H9 (cell line): ENCODE results near the gene DES. TPM values are rescaled to one million over a fixed set of nuclear protein-coding genes. Genes with fewer than 3 reads are reported as not detected.

ENCODE experiments used
- DNase-seq: peaks from one replicate; pipeline ENCODE4 v3.0.0-alpha.2; 2017
- H2AFZ ChIP-seq: one replicate; pipeline ENCODE4 v1.6.1; 2013; ENCODE audit warnings: mild to moderate bottlenecking, low read length, control low read depth, moderate library complexity
- H2AK5ac ChIP-seq: 2 replicates; pipeline ENCODE4 v1.6.1; 2013; ENCODE audit warnings: low read length, control low read depth, mixed read lengths; ENCODE audit not compliant: insufficient read length
- H2BK120ac ChIP-seq: one replicate; pipeline ENCODE4 v1.6.1; 2013; ENCODE audit warnings: low read depth, mild to moderate bottlenecking, low read length, control low read depth, inconsistent platforms; ENCODE audit not compliant: poor library complexity, severe bottlenecking
- H2BK12ac ChIP-seq: 2 replicates; pipeline ENCODE4 v1.6.1; 2013; ENCODE audit warnings: low read length, control low read depth, mixed read lengths, low read depth; ENCODE audit not compliant: insufficient read length
- H2BK15ac ChIP-seq: 2 replicates; pipeline ENCODE4 v1.6.1; 2013; ENCODE audit warnings: low read depth, low read length, control low read depth
- H2BK20ac ChIP-seq: one replicate; pipeline ENCODE4 v1.6.1; 2013; ENCODE audit warnings: low read depth, mild to moderate bottlenecking, low read length, control low read depth, inconsistent platforms; ENCODE audit not compliant: poor library complexity, severe bottlenecking
- H2BK5ac ChIP-seq: 2 replicates; pipeline ENCODE4 v1.6.1; 2013; ENCODE audit warnings: low read length, control low read depth, mixed read lengths; ENCODE audit not compliant: insufficient read length
- H3K14ac ChIP-seq: 2 replicates; pipeline ENCODE4 v1.6.1; 2013; ENCODE audit warnings: low read length, control low read depth; ENCODE audit not compliant: insufficient read depth
- H3K18ac ChIP-seq: 2 replicates; pipeline ENCODE4 v1.6.1; 2013; ENCODE audit warnings: low read depth, mild to moderate bottlenecking, mixed read lengths, low read length, control low read depth; ENCODE audit not compliant: insufficient read length
- H3K23ac ChIP-seq: 2 replicates; pipeline ENCODE4 v1.6.1; 2013; ENCODE audit warnings: low read length, control low read depth, mixed read lengths, low read depth; ENCODE audit not compliant: insufficient read length
- H3K23me2 ChIP-seq: 2 replicates; pipeline ENCODE4 v1.6.1; 2013; ENCODE audit warnings: low read depth, mild to moderate bottlenecking, mixed read lengths, low read length, control low read depth; ENCODE audit not compliant: insufficient read length, poor library complexity, severe bottlenecking
- H3K27ac ChIP-seq: 2 replicates; pipeline ENCODE4 v1.5.1; 2013; ENCODE audit warnings: low read length, control low read depth, mixed read lengths, low read depth; ENCODE audit not compliant: insufficient read length
- H3K27me3 ChIP-seq: 2 replicates; pipeline ENCODE4 v1.6.1; 2013; ENCODE audit warnings: low read length, control low read depth, inconsistent platforms; ENCODE audit not compliant: insufficient read depth
- H3K4ac ChIP-seq: 2 replicates; pipeline ENCODE4 v1.6.1; 2013; ENCODE audit warnings: low read depth, mild to moderate bottlenecking, control low read depth, inconsistent platforms, low read length, moderate library complexity
- H3K4me1 ChIP-seq: 2 replicates; pipeline ENCODE4 v1.6.1; 2013; ENCODE audit warnings: low read length, control low read depth, inconsistent platforms; ENCODE audit not compliant: insufficient read depth
- H3K4me2 ChIP-seq: 2 replicates; pipeline ENCODE4 v1.6.1; 2013; ENCODE audit warnings: low read length, control low read depth, mixed read lengths; ENCODE audit not compliant: insufficient read length, insufficient read depth
- H3K56ac ChIP-seq: 2 replicates; pipeline ENCODE4 v1.6.1; 2013; ENCODE audit warnings: low read depth, mild to moderate bottlenecking, mixed read lengths, low read length, control low read depth; ENCODE audit not compliant: insufficient read length
- H3K79me1 ChIP-seq: 2 replicates; pipeline ENCODE4 v1.6.1; 2013; ENCODE audit warnings: low read depth, mild to moderate bottlenecking, moderate library complexity, low read length, control low read depth, inconsistent platforms; ENCODE audit not compliant: insufficient read depth, poor library complexity, severe bottlenecking
- H3K79me2 ChIP-seq: 2 replicates; pipeline ENCODE4 v1.6.1; 2013; ENCODE audit warnings: low read length, control low read depth, inconsistent platforms; ENCODE audit not compliant: insufficient read depth
- H3K9ac ChIP-seq: 2 replicates; pipeline ENCODE4 v1.6.1; 2013; ENCODE audit warnings: low read length, control low read depth, mixed read lengths; ENCODE audit not compliant: insufficient read length; ENCODE audit errors: extremely low read depth
- H3K9me3 ChIP-seq: one replicate; pipeline ENCODE4 v1.6.1; 2013; ENCODE audit warnings: low read depth, low read length, inconsistent platforms; ENCODE audit not compliant: control insufficient read depth
- H3T11ph ChIP-seq: one replicate; pipeline ENCODE4 v1.6.1; 2013; ENCODE audit warnings: mild to moderate bottlenecking, low read length, control low read depth, inconsistent platforms
- H4K20me1 ChIP-seq: one replicate; pipeline ENCODE4 v1.6.1; 2013; ENCODE audit not compliant: control insufficient read depth, insufficient read length, insufficient read depth
- H4K5ac ChIP-seq: 2 replicates; pipeline ENCODE4 v1.6.1; 2013; ENCODE audit warnings: low read depth, mild to moderate bottlenecking, mixed read lengths, low read length, control low read depth; ENCODE audit not compliant: insufficient read length
- H4K8ac ChIP-seq: replicated peaks from 2 replicates; pipeline ENCODE4 v1.6.1; 2013; ENCODE audit warnings: low read length, control low read depth, mixed read lengths, low read depth; ENCODE audit not compliant: insufficient read length
- H4K91ac ChIP-seq: 2 replicates; pipeline ENCODE4 v1.6.1; 2013; ENCODE audit warnings: low read depth, mild to moderate bottlenecking, moderate library complexity, mixed read lengths, low read length, control low read depth; ENCODE audit not compliant: insufficient read length
- H3K27ac Mint-ChIP-seq, 3 experiments: 2 replicates in 2 of 3; 3 replicates in 1 of 3; pipeline ENCODE4 v1.8.0; 2020 to 2021; ENCODE audit warnings: mixed read lengths in 3 of 3, mild to moderate bottlenecking in 1 of 3, moderate library complexity in 1 of 3
- H3K27me3 Mint-ChIP-seq: 2 replicates; pipeline ENCODE4 v1.8.0; 2021; ENCODE audit warnings: low read depth, mild to moderate bottlenecking, moderate library complexity, mixed read lengths
- H3K36me3 Mint-ChIP-seq, 3 experiments: 2 replicates in 2 of 3; 3 replicates in 1 of 3; pipeline ENCODE4 v1.8.0; 2020 to 2021; ENCODE audit warnings: low read depth in 3 of 3, mixed read lengths in 3 of 3; ENCODE audit not compliant: insufficient read depth in 1 of 3
- H3K4me1 Mint-ChIP-seq, 2 experiments: 2 replicates each; pipeline ENCODE4 v1.8.0; 2020; ENCODE audit warnings: mixed read lengths in 2 of 2
- H3K4me3 Mint-ChIP-seq, 2 experiments: 2 replicates in 1 of 2; 3 replicates in 1 of 2; pipeline ENCODE4 v1.8.0; 2020 to 2021; ENCODE audit warnings: mild to moderate bottlenecking in 2 of 2, mixed read lengths in 2 of 2, moderate library complexity in 1 of 2
- H3K9me3 Mint-ChIP-seq, 2 experiments: 2 replicates in 1 of 2; 3 replicates in 1 of 2; pipeline ENCODE4 v1.8.0; 2020; ENCODE audit warnings: mild to moderate bottlenecking in 2 of 2, mixed read lengths in 2 of 2, moderate library complexity in 1 of 2
- CTCF ChIP-seq: fragments of 200-600 bp; sonication (generic); conservative IDR thresholded peaks from 3 replicates; pipeline ENCODE4 v1.8.0; 2021; ENCODE audit warnings: antibody characterized with exemption, mild to moderate bottlenecking
- WGBS: extraction: QIAGEN DNeasy Blood & Tissue Kit; methylation state at CpG from one replicate; pipeline ENCODE4 v1.1.7; 2013; ENCODE audit warnings: missing lambda C conversion rate, low lambda C conversion rate, mixed read lengths; ENCODE audit not compliant: insufficient read length; ENCODE audit errors: extremely low coverage; 5-methylcytosine and 5-hydroxymethylcytosine counted together
- total RNA-seq: library from RNA; stranded (reverse); gene quantifications from 2 replicates; pipeline ENCODE4 v1.2.1, GENCODE V29; 2021

Gene DES
- total RNA-seq, 1 experiment from 2014 or later: 4.6 TPM

- Histone ChIP-seq H4K20me1 (no peaks in the 10 kb centered on the region), H3K18ac (no peak overlapping the region), H3K9ac (no peak overlapping the region), H2BK120ac (no peak overlapping the region), H3T11ph (no peak overlapping the region), H3K4me2 (no peak overlapping the region), H2BK12ac (no peak overlapping the region), H3K23me2 (no peaks in the 10 kb centered on the region), H3K27me3 (no peaks in the 10 kb centered on the region; the same call in 1 of the 2 replicates), H3K27ac (no peak overlapping the region), H3K23ac (no peak overlapping the region), H2BK15ac (no peak overlapping the region), H4K91ac (no peak overlapping the region), H2BK5ac (no peak overlapping the region), H3K4me1 (no peaks in the 10 kb centered on the region), H3K79me2 (no peaks in the 10 kb centered on the region), H2BK20ac (no peak overlapping the region), H2AK5ac (no peak overlapping the region), H3K4ac (no peak overlapping the region), H4K8ac (no peak overlapping the region), H3K14ac (no peak overlapping the region), H2AFZ (no peak overlapping the region), H3K79me1 (no peaks in the 10 kb centered on the region), H4K5ac (no peak overlapping the region), H3K56ac (no peak overlapping the region), H3K9me3 (no peaks in the 10 kb centered on the region)
- H3K9me3 Mint-ChIP-seq: no peaks in the 10 kb centered on the region
- peak; percentile 11 for DNase-seq
- H3K27me3 Mint-ChIP-seq: peaks cover 36% of the 10 kb centered on the region
- no CpG with 5 or more reads among the region's 8 CpGs for WGBS
- TF ChIP-seq CTCF: no peak
- peaks cover 10 to 12% of the 10 kb centered on the region in 2 experiments for H3K4me1 Mint-ChIP-seq
- no peaks in the 10 kb centered on the region; a peak in 1 of 7 replicates for H3K36me3 Mint-ChIP-seq
- no peak overlapping the region for H3K4me3 Mint-ChIP-seq
- H3K27ac Mint-ChIP-seq: no peak overlapping the region
Measured at GRCh38 chr2:219422952-219423534, 4.9 kb downstream of the DES start.
